ENCODE results near the gene ANKRD42. TPM values are rescaled to one million over a fixed set of nuclear protein-coding genes. Genes with fewer than 3 reads are reported as not detected.

Gene ANKRD42
- total RNA-seq, 1 experiment from 2014 or later: 5.4 TPM

GRCh38 chr11:83175815-83176214 lies 17.7 kb upstream of the ANKRD42 start (continued):
- TF ChIP-seq CTCF (IDR thresholded peaks at IDR 0.05 in 2 of 3, conservative IDR thresholded peaks at IDR 0.05 in 1 of 3; ENCODE audit: borderline replicate concordance in 1 of 3, insufficient read depth in 1 of 3, low read depth in 2 of 3, low read length in 2 of 3): no peak
- TF ChIP-seq CBX3 (IDR thresholded peaks at IDR 0.05; ENCODE audit: low read depth): no peak
- TF ChIP-seq POLR2A (IDR thresholded peaks at IDR 0.05; ENCODE audit: borderline replicate concordance, extremely low read depth, insufficient read depth, insufficient read length): no peak
- TF ChIP-seq SRF (IDR thresholded peaks at IDR 0.05; ENCODE audit: low read depth): no peak

- CTCF ChIA-PET: no interaction called here
- no peak overlapping the region for H3K9ac ChIP-seq (ENCODE audit: low read length)
- TF ChIP-seq ZFX (IDR thresholded peaks at IDR 0.05) (no peak), CEBPB (IDR thresholded peaks at IDR 0.05; ENCODE audit: low read depth) (no peak), TCF7L2 (IDR thresholded peaks at IDR 0.05; ENCODE audit: borderline replicate concordance, extremely low read depth, insufficient read depth, insufficient read length) (no peak), MAX (IDR thresholded peaks at IDR 0.05) (no peak), ZNF274 (IDR thresholded peaks at IDR 0.05; ENCODE audit: low read depth, low read length) (no peak), EZH2 (IDR thresholded peaks at IDR 0.05) (no peak), CBX3 (IDR thresholded peaks at IDR 0.05; ENCODE audit: low read depth) (no peak), SIN3A (IDR thresholded peaks at IDR 0.05; ENCODE audit: low read depth) (no peak), ATF3 (IDR thresholded peaks at IDR 0.05) (no peak), POLR2A (IDR thresholded peaks at IDR 0.05; ENCODE audit: borderline replicate concordance, extremely low read depth, insufficient read depth, insufficient read length) (no peak), YY1 (IDR thresholded peaks at IDR 0.05; ENCODE audit: extremely low read depth, insufficient replicate concordance, low read depth, low read length) (no peak), REST (IDR thresholded peaks at IDR 0.05; ENCODE audit: low read depth) (no peak)
- H3K4me2 ChIP-seq (ENCODE audit: low read length): no peak overlapping the region
- H3K4me3 ChIP-seq (replicated peaks in 1 of 2; ENCODE audit: low read depth in 1 of 2, low read length in 2 of 2): no peak overlapping the region
- H3K27me3 ChIP-seq (ENCODE audit: insufficient read depth, low read length): no peaks in the 10 kb centered on the region
- H3K9me2 ChIP-seq (ENCODE audit: insufficient read depth): no peaks in the 10 kb centered on the region
- 0 out of 2 replicates have a peak, but pooled peaks cover 9% of the 10 kb centered on the region for H4K20me1 ChIP-seq (ENCODE audit: insufficient read depth)
- H2AFZ ChIP-seq (ENCODE audit: low read depth, low read length, poor library complexity, severe bottlenecking): no peak overlapping the region
- no peak for ATAC-seq
- peaks cover 54 to 58% of the 10 kb centered on the region in 2 experiments for H3K36me3 ChIP-seq (ENCODE audit: control insufficient read depth in 1 of 2, insufficient read depth in 2 of 2, low read length in 2 of 2)
- DNase-seq (ENCODE audit: low read depth, low spot score): no peak
- peaks cover 26% of the 10 kb centered on the region for H3K79me2 ChIP-seq (ENCODE audit: insufficient read depth, low read length)
- no peaks in the 10 kb centered on the region for H3K9me3 ChIP-seq (ENCODE audit: control insufficient read depth in 1 of 2, insufficient read depth in 1 of 2, low read depth in 1 of 2, low read length in 2 of 2)
- intact Hi-C loops (cut with micrococcal nuclease): no loop called here
- no peaks in the 10 kb centered on the region for H3K4me1 ChIP-seq (ENCODE audit: control insufficient read depth in 1 of 2, insufficient read depth in 2 of 2, low read length in 2 of 2)
- no TSS peak for BruUV-seq (replicated peaks)
- RAD21 ChIA-PET (ENCODE audit: low non-redundant PET in 1 of 2, low total read pairs in 2 of 2, uncharacterized antibody in 2 of 2, unreplicated experiment in 2 of 2): interaction anchor here in 1 of 2 experiments (0.7 kb wide), 1 partner anchor 406 kb away, joined by 3 read pairs; no protein-coding TSS in a partner anchor
- POLR2A ChIA-PET: no interaction called here
- no peak overlapping the region for H3K27ac ChIP-seq (ENCODE audit: low read depth, low read length)
These were observed 11.7 kb upstream of the ANKRD42 start for GRCh38 chr11:83181815-83182214.

Data from HCT116 (cell line).